Astrocyte of the cerebellum (primary cell): ENCODE results near the gene ITK.

Source experiments
- DNase-seq: peaks from one replicate; pipeline ENCODE4 v3.0.0-alpha.2; 2011; ENCODE audit warnings: low read depth
- H3K4me3 ChIP-seq: 2 replicates; pipeline ENCODE4 v1.5.1; 2011; ENCODE audit warnings: mild to moderate bottlenecking, low read depth, low read length, moderate library complexity
- CTCF ChIP-seq: IDR thresholded peaks from 2 replicates; pipeline ENCODE4 v1.5.1; 2012; ENCODE audit warnings: low read length, low read depth, moderate library complexity, mild to moderate bottlenecking; ENCODE audit errors: missing control alignments
- in situ Hi-C: cut with HindIII; loops from 2 replicates; pipeline ENCODE4 v1.10.0; 2017; ENCODE audit warnings: low sequenced_read_pairs

Gene ITK

GRCh38 chr5:157273131-157273556 is 92.5 kb downstream of the ITK start:
- no peak overlapping the region for H3K4me3 ChIP-seq
- in situ Hi-C loops = no loop called here
- TF ChIP-seq CTCF = no peak
- no peak for DNase-seq

- in situ Hi-C loops = no loop called here
- no peak for TF ChIP-seq CTCF
- H3K4me3 ChIP-seq = no peak overlapping the region
- no peak for DNase-seq
Observed at GRCh38 chr5:157275403-157275802, 94.8 kb downstream of the ITK start.

- no peak for TF ChIP-seq CTCF
- DNase-seq = no peak
- H3K4me3 ChIP-seq = no peak overlapping the region
- in situ Hi-C loops = no loop called here
Observed at GRCh38 chr5:157278319-157279037, 97.8 kb downstream of the ITK start.

GRCh38 chr5:157279605-157280239 is 99.1 kb downstream of the ITK start:
- H3K4me3 ChIP-seq = no peak overlapping the region
- no peak for TF ChIP-seq CTCF
- no peak for DNase-seq
- in situ Hi-C loops = no loop called here

- no peak for DNase-seq
- in situ Hi-C loops = no loop called here
- no peak overlapping the region for H3K4me3 ChIP-seq
- no peak for TF ChIP-seq CTCF
Observed at GRCh38 chr5:157280927-157281326, 100.3 kb downstream of the ITK start.

GRCh38 chr5:157282150-157282549 is 101.5 kb downstream of the ITK start:
- TF ChIP-seq CTCF = no peak
- DNase-seq = no peak
- in situ Hi-C loops = no loop called here
- no peak overlapping the region for H3K4me3 ChIP-seq
